GM12865 (cell line): ENCODE data around the gene FHOD1.

Experiments used
- DNase-seq: peaks from one replicate; pipeline ENCODE4 v3.0.0; 2010; ENCODE audit warnings: low read depth
- H3K4me3 ChIP-seq: 2 replicates; pipeline ENCODE4 v1.5.1; 2011; ENCODE audit warnings: mild to moderate bottlenecking, low read depth, low read length, control low read depth
- CTCF ChIP-seq: IDR thresholded peaks from 2 replicates; pipeline ENCODE4 v1.5.1; 2011; ENCODE audit warnings: low read length, control low read depth, low read depth, inconsistent platforms; ENCODE audit not compliant: insufficient read depth; ENCODE audit errors: missing control alignments

The FHOD1 gene

GRCh38 chr16:67230809-67231660 is 16.2 kb downstream of the FHOD1 start:
- TF ChIP-seq CTCF: no peak
- no peak for DNase-seq
- no peak overlapping the region for H3K4me3 ChIP-seq

GRCh38 chr16:67229906-67230808 is 17.1 kb downstream of the FHOD1 start:
- no peak for DNase-seq
- no peak overlapping the region for H3K4me3 ChIP-seq
- no peak for TF ChIP-seq CTCF

DNA sequence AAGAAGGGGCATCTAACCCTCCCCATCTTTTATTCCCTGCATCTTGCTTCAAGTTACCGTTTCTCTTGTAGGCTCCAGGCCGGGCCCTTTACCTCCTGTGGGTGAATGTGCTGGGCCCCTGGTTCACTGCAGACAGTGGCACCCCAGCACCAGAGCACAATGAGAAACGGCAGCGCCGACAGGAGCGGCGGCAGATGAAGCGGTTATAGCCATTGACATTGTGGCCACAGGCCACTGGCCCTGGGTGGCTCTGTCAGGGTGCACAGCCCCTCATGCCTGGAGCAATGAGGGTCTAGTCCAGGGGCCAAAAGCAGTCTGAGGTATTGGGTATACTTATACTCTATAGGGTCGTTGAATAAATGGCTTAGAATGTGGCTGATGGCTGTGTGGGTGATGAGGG is 18.4 kb downstream of the FHOD1 start:
- H3K4me3 ChIP-seq: no peak overlapping the region
- no peak for DNase-seq
- TF ChIP-seq CTCF: no peak

- TF ChIP-seq CTCF: no peak
- no peak for DNase-seq
- peak overlapping the region; percentile 97 for H3K4me3 ChIP-seq
Measured at GRCh38 chr16:67228034-67228785, 19.1 kb downstream of the FHOD1 start.

DNA sequence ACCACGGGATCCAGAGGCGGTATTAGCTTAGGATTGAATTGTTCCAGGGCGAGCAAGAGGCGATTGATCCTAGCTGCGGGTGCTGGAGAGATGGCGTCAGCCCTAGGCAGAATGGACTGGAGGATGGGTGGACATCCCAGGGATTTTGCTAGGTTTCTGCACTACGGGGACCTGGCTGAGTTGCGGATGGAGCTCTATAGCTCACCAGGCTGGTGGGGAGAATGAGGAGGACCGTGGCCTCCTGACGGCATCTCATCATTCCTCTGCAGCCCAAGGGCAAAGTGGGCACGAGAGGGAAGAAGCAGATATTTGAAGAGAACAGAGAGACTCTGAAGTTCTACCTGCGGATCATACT is 19.7 kb downstream of the FHOD1 start:
- DNase-seq: no peak
- peak overlapping the region; percentile 97 for H3K4me3 ChIP-seq
- no peak for TF ChIP-seq CTCF

DNA sequence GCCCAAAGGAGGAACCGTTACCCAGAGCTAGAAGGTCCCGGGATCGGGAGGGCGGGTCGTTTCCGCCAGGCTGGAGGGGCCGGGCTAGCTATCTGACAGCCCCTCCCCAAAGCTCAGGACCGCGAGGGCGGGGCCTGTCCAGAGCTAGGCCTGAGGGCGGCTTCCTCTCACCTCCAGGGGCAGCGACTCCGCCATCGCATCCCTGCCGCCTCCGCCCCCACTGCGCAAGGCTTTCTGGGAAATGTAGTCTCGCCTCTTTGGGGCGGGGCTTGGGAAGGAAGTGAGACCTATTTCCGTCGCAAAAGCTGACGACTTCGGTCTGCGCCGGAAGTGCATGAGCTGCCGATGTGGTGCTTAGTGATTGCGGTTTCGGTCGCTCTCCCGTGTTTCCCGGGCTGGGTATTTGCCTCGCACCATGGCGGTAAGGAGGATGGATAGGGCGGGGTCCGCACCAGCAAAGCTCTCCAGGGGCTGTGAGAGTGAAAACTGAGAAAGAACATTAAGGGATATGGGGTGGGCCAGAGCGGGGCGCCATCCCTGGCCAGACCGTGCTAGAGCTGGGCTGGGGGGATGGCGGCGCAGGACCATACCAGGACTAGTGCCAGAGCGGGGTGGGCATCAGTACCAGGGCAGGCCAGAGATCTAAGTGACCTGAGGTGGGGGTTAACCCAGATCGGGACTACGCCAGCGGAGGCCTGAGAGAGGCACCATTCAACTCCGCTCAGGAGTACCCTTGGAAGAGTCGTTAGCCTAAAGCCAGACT is 20.3 kb downstream of the FHOD1 start, which contains the start of gene TMEM208:
Gene TMEM208, plus strand, starts transcription at position 327 of the 763 bp plus-strand sequence. Its CDS starts 89 bp downstream, at position 416.
- peak; percentile 99 for DNase-seq
- TF ChIP-seq CTCF: peak; percentile 14
- peak within 1 kb of the TSS; percentile 97 for H3K4me3 ChIP-seq
